ENCODE measurements around the gene PANK2.
"Not testable (repeated sequence)": the region's sequence is repeated elsewhere in the genome, so short reads cannot be mapped to it uniquely, and the experiment has no call there.

The PANK2 gene

DNA sequence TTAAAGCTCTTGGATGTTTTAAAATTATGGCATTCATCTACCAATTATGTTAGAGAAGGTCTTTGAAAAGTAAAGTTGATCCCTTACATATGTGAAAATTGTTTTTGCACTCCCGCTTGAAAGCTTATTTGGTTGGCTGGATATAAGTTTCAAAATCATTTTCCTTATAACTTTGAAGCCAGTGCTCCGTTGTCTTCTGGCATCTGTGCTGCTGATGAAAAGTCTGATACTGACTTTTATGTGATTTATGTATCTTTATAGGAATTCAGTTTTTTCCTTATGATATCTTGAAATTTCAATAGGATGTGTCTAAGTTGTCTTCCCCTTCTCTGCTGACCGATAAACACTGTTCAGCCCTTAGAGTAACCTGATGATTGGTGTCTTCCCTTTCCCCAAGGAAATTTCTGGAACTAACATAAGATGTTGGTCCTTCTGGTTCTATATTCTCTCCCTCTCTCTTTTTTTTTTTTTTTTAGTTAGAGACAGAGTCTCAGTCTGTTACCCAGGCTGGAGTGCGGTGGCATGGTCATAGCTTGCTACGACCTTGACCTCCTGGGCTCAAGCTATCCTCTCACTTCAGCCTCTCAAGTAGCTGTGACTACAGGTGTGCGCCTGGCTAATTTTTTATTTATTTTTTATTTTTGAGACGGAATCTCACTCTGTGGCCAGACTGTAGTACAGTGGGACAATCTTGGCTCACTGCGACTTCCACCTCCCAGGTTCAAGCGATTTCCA lies 12.7 kb downstream of the PANK2 start:
- TF ChIP-seq, protein P1, sequence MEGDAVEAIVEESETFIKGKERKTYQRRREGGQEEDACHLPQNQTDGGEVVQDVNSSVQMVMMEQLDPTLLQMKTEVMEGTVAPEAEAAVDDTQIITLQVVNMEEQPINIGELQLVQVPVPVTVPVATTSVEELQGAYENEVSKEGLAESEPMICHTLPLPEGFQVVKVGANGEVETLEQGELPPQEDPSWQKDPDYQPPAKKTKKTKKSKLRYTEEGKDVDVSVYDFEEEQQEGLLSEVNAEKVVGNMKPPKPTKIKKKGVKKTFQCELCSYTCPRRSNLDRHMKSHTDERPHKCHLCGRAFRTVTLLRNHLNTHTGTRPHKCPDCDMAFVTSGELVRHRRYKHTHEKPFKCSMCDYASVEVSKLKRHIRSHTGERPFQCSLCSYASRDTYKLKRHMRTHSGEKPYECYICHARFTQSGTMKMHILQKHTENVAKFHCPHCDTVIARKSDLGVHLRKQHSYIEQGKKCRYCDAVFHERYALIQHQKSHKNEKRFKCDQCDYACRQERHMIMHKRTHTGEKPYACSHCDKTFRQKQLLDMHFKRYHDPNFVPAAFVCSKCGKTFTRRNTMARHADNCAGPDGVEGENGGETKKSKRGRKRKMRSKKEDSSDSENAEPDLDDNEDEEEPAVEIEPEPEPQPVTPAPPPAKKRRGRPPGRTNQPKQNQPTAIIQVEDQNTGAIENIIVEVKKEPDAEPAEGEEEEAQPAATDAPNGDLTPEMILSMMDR (IDR thresholded peaks at IDR 0.05; ENCODE audit: borderline replicate concordance, insufficient read depth, low read depth, low read length): no peak
- no peak overlapping the region for H3K4me3 ChIP-seq (ENCODE audit: low read depth, low read length)

DNA sequence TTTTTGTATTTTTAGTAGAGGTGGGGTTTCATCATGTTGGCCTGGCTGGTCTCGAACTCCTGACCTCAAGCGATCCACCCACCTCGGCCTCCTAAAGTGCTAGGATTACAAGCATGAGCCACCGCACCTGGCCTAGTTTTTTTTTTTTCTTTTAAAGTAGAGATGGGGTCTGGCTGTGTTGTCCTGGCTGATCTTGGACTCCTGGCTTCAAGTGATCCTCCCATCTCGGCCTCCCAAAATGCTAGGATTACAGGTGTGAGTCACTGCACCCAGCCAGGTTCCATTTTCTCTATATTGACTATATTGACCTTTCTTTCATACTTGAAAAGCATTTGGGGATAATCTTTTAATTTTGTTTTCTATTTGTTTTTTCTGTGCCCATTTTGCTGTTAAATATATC lies 13.3 kb downstream of the PANK2 start:
- TF ChIP-seq, protein P1 (IDR thresholded peaks at IDR 0.05; ENCODE audit: borderline replicate concordance, insufficient read depth, low read depth, low read length): no peak
- H3K4me3 ChIP-seq (ENCODE audit: low read depth, low read length): no peak overlapping the region

DNA sequence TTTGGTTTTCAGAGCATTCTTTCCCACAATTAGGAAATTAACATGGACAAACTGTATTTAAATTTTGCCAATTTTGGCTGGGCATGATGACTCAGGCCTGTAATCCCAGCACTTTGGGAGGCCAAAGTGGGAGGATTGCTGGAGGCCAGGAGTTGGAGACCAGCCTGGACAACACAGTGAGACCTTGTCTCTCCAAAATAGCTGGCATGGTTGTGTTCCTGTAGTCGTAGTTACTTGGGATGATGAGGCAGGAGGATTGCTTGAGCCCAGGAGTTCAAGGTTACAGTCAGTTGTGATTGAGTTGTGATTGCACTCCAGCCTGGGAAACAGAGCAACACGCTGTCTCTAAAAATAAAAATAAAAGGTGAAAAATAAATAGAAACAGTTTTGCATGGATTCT lies 15.0 kb downstream of the PANK2 start:
- H3K4me3 ChIP-seq (ENCODE audit: low read depth, low read length): no peak overlapping the region
- TF ChIP-seq, protein P1 (IDR thresholded peaks at IDR 0.05; ENCODE audit: borderline replicate concordance, insufficient read depth, low read depth, low read length): no peak

DNA sequence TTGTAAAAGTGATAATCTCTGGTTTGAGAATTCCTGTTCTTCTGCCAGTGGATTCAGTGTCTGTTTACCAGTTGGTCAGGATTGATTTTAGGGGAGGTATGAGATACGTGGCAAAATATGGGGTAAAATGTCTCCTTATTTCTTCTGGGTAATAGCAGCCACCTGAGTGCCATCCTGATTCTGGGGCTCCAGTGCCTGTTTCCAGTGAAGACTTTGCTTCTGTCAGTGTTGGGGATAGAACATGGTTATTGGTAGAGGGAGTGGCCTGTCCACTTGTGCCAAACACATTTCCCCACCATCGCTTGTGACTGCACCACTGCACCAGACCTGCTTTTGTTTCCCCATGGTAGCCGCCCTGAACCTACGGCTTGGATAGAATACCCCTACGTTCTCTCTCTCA lies 15.7 kb downstream of the PANK2 start:
- TF ChIP-seq, protein P1 (IDR thresholded peaks at IDR 0.05; ENCODE audit: borderline replicate concordance, insufficient read depth, low read depth, low read length): no peak
- no peak overlapping the region for H3K4me3 ChIP-seq (ENCODE audit: low read depth, low read length)

DNA sequence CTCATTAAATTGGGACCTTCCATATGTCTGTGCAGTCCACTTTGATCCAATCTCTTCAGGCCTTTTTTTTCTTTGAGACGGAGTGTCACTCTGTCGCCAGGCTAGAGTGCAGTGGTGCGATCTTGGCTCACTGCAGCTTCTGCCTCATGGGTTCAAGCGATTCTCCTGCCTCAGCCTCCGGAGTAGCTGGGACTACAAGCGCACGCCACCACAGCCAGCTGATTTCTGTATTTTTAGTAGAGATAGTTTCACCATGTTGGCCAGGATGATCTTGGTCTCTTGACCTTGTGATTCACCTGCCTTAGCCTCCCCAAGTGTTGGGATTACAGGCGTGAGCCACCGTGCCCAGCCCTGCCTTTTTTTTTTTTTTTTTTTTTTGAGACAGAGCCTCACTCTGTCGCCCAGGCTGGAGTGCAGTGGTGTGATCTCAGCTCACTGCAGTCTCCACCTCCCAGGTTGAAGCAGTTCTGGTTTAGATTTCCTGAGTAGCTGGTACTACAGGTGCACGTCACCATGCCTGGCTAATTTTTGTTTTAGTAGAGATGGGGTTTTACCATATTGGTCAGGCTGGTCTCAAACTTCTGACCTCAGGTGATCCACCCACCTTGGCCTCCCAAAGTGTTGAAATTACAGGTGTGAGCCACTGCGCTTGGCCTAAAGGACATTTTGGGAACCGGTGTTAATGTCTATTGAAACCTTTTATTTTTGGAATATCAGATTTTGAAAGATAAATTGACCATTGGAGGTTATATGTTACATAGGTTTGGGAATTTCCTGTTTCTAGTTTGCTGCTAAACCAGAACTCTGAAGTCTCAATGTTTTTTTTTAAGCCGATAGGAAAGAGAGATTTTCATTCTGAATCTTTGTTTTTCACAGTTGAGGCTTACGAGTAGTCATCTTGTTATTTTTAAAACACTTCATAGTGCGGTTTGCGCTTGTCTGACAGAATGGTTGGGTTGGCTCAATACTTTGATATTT lies 17.8 kb downstream of the PANK2 start:
- H3K4me3 ChIP-seq (ENCODE audit: low read depth, low read length): not testable (repeated sequence)

DNA sequence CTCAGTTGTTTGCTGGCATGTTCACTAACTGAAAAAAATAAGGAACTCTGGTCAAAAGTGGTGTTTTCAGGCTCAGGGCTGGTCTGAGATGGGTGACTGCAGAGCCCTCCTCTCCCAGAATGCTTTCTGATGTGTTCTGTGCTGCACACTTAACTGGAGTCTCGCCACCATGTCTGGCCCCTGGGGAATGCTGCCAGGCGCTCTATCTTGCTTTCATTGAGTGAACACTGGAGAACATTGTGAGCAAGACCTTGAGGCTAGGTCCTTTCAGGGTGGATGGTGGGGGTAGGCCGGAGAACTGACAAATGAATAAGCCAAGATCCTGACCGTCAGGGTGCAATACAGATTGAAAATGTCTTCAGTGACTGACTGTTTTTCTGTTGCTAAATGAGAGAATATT lies 19.5 kb downstream of the PANK2 start:
- TF ChIP-seq, protein P1 (IDR thresholded peaks at IDR 0.05; ENCODE audit: borderline replicate concordance, insufficient read depth, low read depth, low read length): no peak
- no peak overlapping the region for H3K4me3 ChIP-seq (ENCODE audit: low read depth, low read length)

DNA sequence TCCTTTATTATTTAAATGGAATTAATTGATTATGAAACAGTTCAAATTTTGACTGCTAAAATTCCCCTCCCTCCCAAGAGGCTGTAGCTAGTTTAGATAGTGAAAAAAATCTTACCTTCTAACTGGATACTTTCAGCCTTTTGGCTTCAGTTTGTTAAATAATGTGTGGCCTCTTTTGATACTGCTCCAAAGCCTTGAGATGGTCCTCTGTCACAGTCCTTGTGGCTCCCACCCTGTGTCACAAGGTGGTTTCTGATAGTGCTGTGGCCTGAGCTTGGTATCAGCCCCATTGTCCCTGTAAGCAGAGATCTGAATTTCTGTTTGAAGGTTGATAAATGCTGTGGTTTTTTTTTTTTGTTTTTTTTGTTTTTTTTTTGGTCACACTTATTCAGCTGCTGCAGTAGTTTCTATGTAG lies 20.8 kb downstream of the PANK2 start:
- TF ChIP-seq, protein P1 (IDR thresholded peaks at IDR 0.05; ENCODE audit: borderline replicate concordance, insufficient read depth, low read depth, low read length): no peak
- no peak overlapping the region for H3K4me3 ChIP-seq (ENCODE audit: low read depth, low read length)
